HL-60 (cell line): Measurements from ENCODE around the gene MFSD2B.
A peak's percentile ranks its signal among the peaks of the same experiment; 100 is the strongest.
"Not testable (repeated sequence)": the region's sequence is repeated elsewhere in the genome, so short reads cannot be mapped to it uniquely, and the experiment has no call there.

Source experiments
- DNase-seq, 2 experiments: peaks; one replicate each; pipeline ENCODE4 v3.0.0-alpha.2; 2010 to 2020; ENCODE audit warnings: low read depth in 1 of 2, low spot score in 1 of 2
- H3K27ac ChIP-seq: fragments of 250-450 bp; sonication (Bioruptor Pico); replicated peaks from 2 replicates; pipeline ENCODE4 v1.5.1; 2020; ENCODE audit warnings: mild to moderate bottlenecking, moderate library complexity
- H3K27me3 ChIP-seq: fragments of 250-450 bp; sonication (Bioruptor Pico); 2 replicates; pipeline ENCODE4 v1.5.1; 2021; ENCODE audit warnings: mild to moderate bottlenecking, moderate library complexity; ENCODE audit not compliant: insufficient read depth, poor library complexity, severe bottlenecking
- H3K4me3 ChIP-seq: replicated peaks from 2 replicates; pipeline ENCODE4 v1.5.1; 2011; ENCODE audit warnings: mild to moderate bottlenecking, control low read depth, low read length; ENCODE audit not compliant: insufficient read depth
- CTCF ChIP-seq: IDR thresholded peaks from one replicate; pipeline ENCODE4 v1.5.1; 2011; ENCODE audit warnings: low read length, control low read depth, inconsistent platforms; ENCODE audit not compliant: insufficient read depth
- GABPA ChIP-seq: IDR thresholded peaks from 2 replicates; pipeline ENCODE4 v1.6.1; 2012; ENCODE audit warnings: low read depth
- POLR2AphosphoS5 ChIP-seq: IDR thresholded peaks from 2 replicates; pipeline ENCODE4 v1.6.1; 2012; ENCODE audit warnings: low read depth
- REST ChIP-seq: IDR thresholded peaks from 2 replicates; pipeline ENCODE4 v1.6.1; 2012; ENCODE audit warnings: low read depth; ENCODE audit not compliant: insufficient replicate concordance
- SPI1 ChIP-seq: IDR thresholded peaks from 2 replicates; pipeline ENCODE4 v1.6.1; 2012; ENCODE audit warnings: low read depth, mild to moderate bottlenecking, borderline replicate concordance

MFSD2B gene

DNA sequence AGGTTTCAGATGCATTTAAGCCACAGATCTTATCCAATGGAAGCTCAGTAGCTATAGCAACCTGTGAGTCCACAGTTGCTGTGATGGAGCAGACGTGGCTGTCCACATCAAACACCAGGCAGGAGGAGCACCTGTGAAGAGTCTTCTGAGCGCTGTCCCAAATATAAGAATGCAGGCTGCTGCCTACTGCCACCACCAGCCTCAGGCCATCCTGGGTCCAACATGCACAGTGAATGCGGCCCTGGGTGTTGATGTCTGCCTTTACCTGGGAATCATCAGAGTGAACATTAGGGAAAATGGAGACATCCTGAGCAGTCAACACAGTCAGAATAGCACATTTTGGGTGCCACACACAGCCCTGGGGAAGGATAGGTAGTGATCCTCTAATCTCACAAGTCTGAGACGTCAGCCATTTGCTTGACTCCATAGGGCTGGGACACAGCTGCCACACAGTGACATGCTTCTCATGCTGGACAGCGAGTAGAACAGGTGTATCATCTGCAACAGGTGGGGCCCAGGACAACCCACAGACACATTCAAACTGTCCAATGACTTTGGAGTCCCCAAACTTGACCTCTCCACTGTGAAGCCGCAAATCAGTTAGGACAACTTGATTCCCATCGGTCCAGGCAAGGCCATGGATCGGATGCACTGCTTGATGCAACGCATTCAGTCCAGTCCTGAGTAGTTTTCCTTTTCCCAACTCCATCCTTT, 29.1 kb downstream of the MFSD2B start:
- no peaks in the 10 kb centered on the region for H3K27me3 ChIP-seq
- no peak overlapping the region for H3K4me3 ChIP-seq
- TF ChIP-seq GABPA (no peak), POLR2AphosphoS5 (no peak), CTCF (no peak), REST (no peak)
- no peak overlapping the region for H3K27ac ChIP-seq
- DNase-seq: no peak

DNA sequence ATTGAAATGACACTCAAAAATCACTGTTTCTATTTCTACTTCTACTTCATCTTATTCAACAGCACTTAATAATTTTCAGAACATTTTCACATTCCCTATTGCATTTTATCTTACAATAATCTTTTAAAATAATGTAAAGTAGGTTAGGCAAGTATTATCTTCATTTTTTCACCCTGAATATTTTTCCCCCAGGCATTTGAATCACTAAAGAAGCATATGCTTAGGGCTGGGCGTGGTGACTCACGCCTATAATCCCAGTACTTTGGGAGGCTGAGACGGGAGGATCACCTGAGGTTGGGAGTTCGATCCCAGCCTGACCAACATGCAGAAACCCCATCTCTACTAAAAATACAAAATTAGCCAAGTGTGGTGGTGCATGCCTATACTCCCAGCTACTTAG, 30.6 kb downstream of the MFSD2B start:
- no peak overlapping the region for H3K27ac ChIP-seq
- no peak for DNase-seq
- H3K4me3 ChIP-seq: no peak overlapping the region
- TF ChIP-seq CTCF (no peak), POLR2AphosphoS5 (no peak), REST (no peak), SPI1 (no peak), GABPA (no peak)
- no peaks in the 10 kb centered on the region for H3K27me3 ChIP-seq

GRCh38 chr2:24043133-24043532, 33.2 kb downstream of the MFSD2B start:
- DNase-seq, H3K27ac ChIP-seq, H3K27me3 ChIP-seq, H3K4me3 ChIP-seq: not testable (repeated sequence)

- no peak for DNase-seq
- TF ChIP-seq CTCF: no peak
- TF ChIP-seq POLR2AphosphoS5: no peak
- no peak for TF ChIP-seq SPI1
- no peak for TF ChIP-seq GABPA
- no peak for TF ChIP-seq REST
- Histone ChIP-seq H3K4me3 (peak overlapping the region; percentile 89; the same call in 1 of the 2 replicates), H3K27ac (no peak overlapping the region), H3K27me3 (peaks cover 22% of the 10 kb centered on the region)
These were observed 35.9 kb downstream of the MFSD2B start for GRCh38 chr2:24045511-24046508.
